GM12878 (cell line): ENCODE data around the gene UBA6. TPM values are rescaled to one million over a fixed set of nuclear protein-coding genes. Genes with fewer than 3 reads are reported as not detected.

Source experiments
- ATAC-seq: fragments of 200-7000 bp; cut with Tn5 transposase; 3 replicates; pipeline ENCODE4 v1.9.1; 2020; ENCODE audit warnings: mild to moderate bottlenecking, moderate library complexity
- BruUV-seq: library from RNA; stranded (reverse); fragments of 400-500 nt; replicated peaks from 2 replicates; lab custom pipeline; 2021; lab: Mats Ljungman, UMichigan
- CTCF ChIA-PET: fragments of 300-600 bp; sonication (Branson Sonifier 250); formaldehyde crosslinking; extraction: SDS; loops from one replicate; lab custom pipeline; 2021; ENCODE audit warnings: inconsistent platforms; lab: Yijun Ruan, JAX
- POLR2A ChIA-PET: fragments of 350-600 bp; formaldehyde crosslinking; extraction: SDS; loops from one replicate; lab custom pipeline; 2021; ENCODE audit warnings: inconsistent platforms; lab: Charles Lee
- RAD21 ChIA-PET: fragments of 300-600 bp; sonication (Branson Sonifier 250); formaldehyde crosslinking; loops from one replicate; lab custom pipeline; 2023; ENCODE audit warnings: antibody characterized with exemption; ENCODE audit not compliant: unreplicated experiment; lab: Charles Lee
- SMC1A ChIA-PET: fragments of 300-600 bp; sonication (Branson Sonifier 250); formaldehyde crosslinking; loops from one replicate; lab custom pipeline; 2023; ENCODE audit not compliant: unreplicated experiment, uncharacterized antibody; lab: Charles Lee
- DNase-seq: peaks from one replicate; pipeline ENCODE4 v3.0.0-alpha.2; 2011; ENCODE audit warnings: low read depth, low spot score
- FAIRE-seq: peaks from 3 replicates; lab custom pipeline; 2011; peaks lifted over from hg19 to GRCh38; lab: Jason Lieb, UNC
- H2AFZ ChIP-seq: 2 replicates; pipeline ENCODE4 v1.6.0; 2011; ENCODE audit warnings: low read depth, low read length, control low read depth; ENCODE audit not compliant: control insufficient read depth
- H3K27ac ChIP-seq: 2 replicates; pipeline ENCODE4 v1.5.1; 2011; ENCODE audit warnings: control low read depth; ENCODE audit not compliant: control insufficient read depth, insufficient read depth
- H3K27me3 ChIP-seq, 2 experiments: replicated peaks in 1 of 2; 2 replicates each; pipeline versions ENCODE4 v1.6.0 to v1.6.1; 2011; ENCODE audit warnings: low read length in 1 of 2; ENCODE audit not compliant: control insufficient read depth in 2 of 2, insufficient read depth in 2 of 2
- H3K36me3 ChIP-seq, 2 experiments: 2 replicates each; pipeline ENCODE4 v1.5.1; 2011; ENCODE audit warnings: low read length in 1 of 2; ENCODE audit not compliant: control insufficient read depth in 2 of 2, insufficient read depth in 2 of 2
- H3K4me1 ChIP-seq: 2 replicates; pipeline ENCODE4 v1.6.1; 2011; ENCODE audit warnings: mild to moderate bottlenecking, low read length, moderate library complexity, mixed read lengths; ENCODE audit not compliant: control insufficient read depth, insufficient read depth
- H3K4me2 ChIP-seq: 2 replicates; pipeline ENCODE4 v1.6.0; 2011; ENCODE audit warnings: control low read depth; ENCODE audit not compliant: control insufficient read depth, insufficient read depth
- H3K4me3 ChIP-seq: fragments of 200-600 bp; sonication (generic); 2 replicates; pipeline ENCODE4 v1.5.1; 2016
- H3K79me2 ChIP-seq: 2 replicates; pipeline ENCODE4 v1.6.0; 2011; ENCODE audit warnings: low read length; ENCODE audit not compliant: control insufficient read depth, insufficient read depth
- H3K9ac ChIP-seq: 2 replicates; pipeline ENCODE4 v1.8.0; 2011; ENCODE audit warnings: low read length, control low read depth, mixed read lengths; ENCODE audit not compliant: control insufficient read depth, insufficient read depth
- H3K9me3 ChIP-seq: replicated peaks from 3 replicates; pipeline ENCODE4 v1.5.1; 2011; ENCODE audit warnings: mild to moderate bottlenecking, low read length; ENCODE audit not compliant: control insufficient read depth, insufficient read depth
- H4K20me1 ChIP-seq: 2 replicates; pipeline ENCODE4 v1.6.0; 2011; ENCODE audit not compliant: control insufficient read depth, insufficient read depth
- BRCA1 ChIP-seq: IDR thresholded peaks from 2 replicates; pipeline ENCODE4 v1.6.1; 2011; ENCODE audit warnings: low read depth, low read length, improper control_type of control experiment
- CBX3 ChIP-seq: fragments of 200-600 bp; sonication (generic); IDR thresholded peaks from 2 replicates; pipeline ENCODE4 v1.6.1; 2016; ENCODE audit warnings: low read depth, borderline replicate concordance
- CHD4 ChIP-seq: fragments of 200-600 bp; sonication (generic); IDR thresholded peaks from 2 replicates; pipeline ENCODE4 v1.6.1; 2016; ENCODE audit warnings: mild to moderate bottlenecking
- HDAC6 ChIP-seq: fragments of 200-600 bp; sonication (generic); IDR thresholded peaks from one replicate; pipeline ENCODE4 v1.8.0; 2017; ENCODE audit warnings: antibody characterized with exemption; ENCODE audit not compliant: unreplicated experiment
- IKZF1 ChIP-seq: fragments of 450-650 bp; conservative IDR thresholded peaks from 2 replicates; pipeline ENCODE4 v1.6.1; 2017; ENCODE audit warnings: antibody characterized with exemption, mild to moderate bottlenecking
- IKZF2 ChIP-seq, 2 experiments: fragments of 450-650 bp; IDR thresholded peaks; 2 replicates each; pipeline ENCODE4 v1.6.1; 2017; ENCODE audit warnings: mild to moderate bottlenecking in 2 of 2, moderate library complexity in 2 of 2
- IRF4 ChIP-seq: IDR thresholded peaks from 2 replicates; pipeline ENCODE4 v1.6.1; 2011; ENCODE audit warnings: low read depth, low read length
- MEF2B ChIP-seq: fragments of 450-650 bp; IDR thresholded peaks from 2 replicates; pipeline ENCODE4 v1.6.1; 2018; ENCODE audit warnings: mild to moderate bottlenecking, moderate library complexity; ENCODE audit not compliant: partially characterized antibody, poor library complexity, severe bottlenecking
- NFYA ChIP-seq: IDR thresholded peaks from 2 replicates; pipeline ENCODE4 v1.6.1; 2011; ENCODE audit warnings: low read depth, mild to moderate bottlenecking, low read length, improper control_type of control experiment, borderline replicate concordance
- PBX3 ChIP-seq: IDR thresholded peaks from 2 replicates; pipeline ENCODE4 v1.6.1; 2011; ENCODE audit warnings: mild to moderate bottlenecking, low read depth, low read length, moderate library complexity; ENCODE audit not compliant: insufficient replicate concordance
- RAD51 ChIP-seq: fragments of 450-650 bp; IDR thresholded peaks from 2 replicates; pipeline ENCODE4 v1.6.1; 2016; ENCODE audit warnings: moderate library complexity, mild to moderate bottlenecking, inconsistent platforms
- ZNF622 ChIP-seq: fragments of 450-650 bp; IDR thresholded peaks from 2 replicates; pipeline ENCODE4 v1.6.1; 2017; ENCODE audit warnings: mild to moderate bottlenecking, inconsistent platforms
- WGBS: methylation state at CpG from one replicate; pipeline ENCODE4 v1.1.6; 2016; ENCODE audit warnings: low lambda C conversion rate; ENCODE audit not compliant: insufficient replicate concordance, insufficient coverage; ENCODE audit errors: missing lambda C conversion rate; 5-methylcytosine and 5-hydroxymethylcytosine counted together
- in situ Hi-C: fragments of 300-500 bp; cut with MboI; formaldehyde crosslinking; loops from 9 replicates; pipeline ENCODE4 v1.14.3; 2018; ENCODE audit warnings: mixed read lengths
- intact Hi-C: fragments of 100-400 bp; cut with micrococcal nuclease; formaldehyde crosslinking; loops from one replicate; pipeline ENCODE4 v1.14.2; 2022; ENCODE audit not compliant: unreplicated experiment
- polyA plus RNA-seq, 11 experiments: library from polyadenylated mRNA; depleted of rRNA in 4 of 11; unstranded in 6 of 11; stranded (reverse) in 5 of 11; fragments of >200 nt; fragmentation: Nextera tagmentation in 4 of 11; fragmentation: Illumina TruSeq in 1 of 11; extraction: Ambion mirVana in 4 of 11; extraction: Trizol in 1 of 11; gene quantifications; 1 replicate in 1 of 11; 2 replicates in 10 of 11; pipeline versions ENCODE4 v1.2.1 to v1.2.3, GENCODE V29; 2011 to 2016; ENCODE audit warnings: inconsistent platforms in 2 of 11, missing spikeins in 2 of 11, low read depth in 1 of 11
- total RNA-seq, 4 experiments: library from RNA; depleted of rRNA in 3 of 4; stranded (reverse); fragments of >200 nt in 3 of 4; fragmentation: Illumina TruSeq in 1 of 4; extraction: Trizol in 1 of 4; gene quantifications; 2 replicates each; pipeline versions ENCODE4 v1.2.1 to v1.2.3, GENCODE V29; 2013 to 2021

UBA6 gene
- total and polyA plus RNA-seq, 10 of the 15 experiments (the other 5 are each of a cell fraction or from before 2014, with no cell fraction given): 7.9 to 70.6 (median 34.7) TPM

- Histone ChIP-seq H3K4me2 (no peak overlapping the region), H3K36me3 (peaks cover 2 to 3% of the 10 kb centered on the region in 2 experiments; a peak in 2 of 4 replicates), H3K79me2 (no peaks in the 10 kb centered on the region), H3K4me3 (no peak overlapping the region), H3K27ac (no peak overlapping the region), H2AFZ (no peak overlapping the region), H3K9me3 (no peaks in the 10 kb centered on the region), H3K4me1 (no peaks in the 10 kb centered on the region), H3K9ac (no peak overlapping the region), H4K20me1 (no peaks in the 10 kb centered on the region), H3K27me3 (no peaks in the 10 kb centered on the region)
- no peak for ATAC-seq
- 98% methylated on average over 10 of the region's 10 CpGs for WGBS
- no peak for TF ChIP-seq CBX3
- TF ChIP-seq HDAC6: no peak
- no peak for TF ChIP-seq IKZF2 (IDR thresholded peaks at IDR 0.05)
- TF ChIP-seq PBX3: no peak
- no peak for TF ChIP-seq ZNF622
- TF ChIP-seq CHD4: no peak
- TF ChIP-seq IRF4: no peak
- TF ChIP-seq NFYA: no peak
- TF ChIP-seq IKZF1: no peak
- TF ChIP-seq RAD51: no peak
- no peak for TF ChIP-seq BRCA1
- TF ChIP-seq MEF2B: no peak
- no TSS peak for BruUV-seq
- ChIA-PET SMC1A (no interaction called here), CTCF (interaction anchor here (1.7 kb wide), 1 partner anchor 22 kb away, joined by 6 read pairs; no protein-coding TSS in a partner anchor), RAD21 (no interaction called here), POLR2A (no interaction called here)
- FAIRE-seq: no peak
- in situ Hi-C loops (no loop called here), intact Hi-C loops (no loop called here)
- no peak for DNase-seq
Measured at GRCh38 chr4:67723949-67724348, 23.0 kb upstream of the UBA6 start.
